Activated naive CD4-positive, alpha-beta T cell treated with anti-CD3 and anti-CD28 coated beads, Interleukin-2, amount 50 U/mL, for 72 hours (primary cell): ENCODE data around the gene TEX10. TPM values are rescaled to one million over a fixed set of nuclear protein-coding genes. Genes with fewer than 3 reads are reported as not detected.
A peak's percentile ranks its signal among the peaks of the same experiment; 100 is the strongest.
"Not testable (repeated sequence)": the region's sequence is repeated elsewhere in the genome, so short reads cannot be mapped to it uniquely, and the experiment has no call there.

Source experiments
- ATAC-seq, 2 donors: fragments of 150-1000 bp; cut with Tn5 transposase; 2 replicates each; pipeline ENCODE4 v1.10.0; 2021; ENCODE audit warnings: mild to moderate bottlenecking in 2 of 2, moderate library complexity in 2 of 2
- DNase-seq, 2 donors: peaks; one replicate each; pipeline ENCODE4 v3.0.0; 2021 to 2022; ENCODE audit warnings: low spot score in 2 of 2
- H3K27ac Mint-ChIP-seq, 2 donors: one replicate each; pipeline ENCODE4 v1.8.0; 2022; ENCODE audit warnings: mild to moderate bottlenecking in 2 of 2, mixed read lengths in 2 of 2
- H3K36me3 Mint-ChIP-seq, 2 donors: one replicate each; pipeline ENCODE4 v1.8.0; 2022; ENCODE audit warnings: mixed read lengths in 2 of 2
- H3K9me3 Mint-ChIP-seq, 2 donors: one replicate each; pipeline ENCODE4 v1.8.0; 2022; ENCODE audit warnings: mixed read lengths in 2 of 2
- total RNA-seq, 2 donors: library from RNA; stranded (reverse); gene quantifications; one replicate each; pipeline ENCODE4 v1.2.3, GENCODE V29; 2022

Gene TEX10
- total RNA-seq: 10 to 100 TPM; 20.1 to 24.5 TPM

DNA sequence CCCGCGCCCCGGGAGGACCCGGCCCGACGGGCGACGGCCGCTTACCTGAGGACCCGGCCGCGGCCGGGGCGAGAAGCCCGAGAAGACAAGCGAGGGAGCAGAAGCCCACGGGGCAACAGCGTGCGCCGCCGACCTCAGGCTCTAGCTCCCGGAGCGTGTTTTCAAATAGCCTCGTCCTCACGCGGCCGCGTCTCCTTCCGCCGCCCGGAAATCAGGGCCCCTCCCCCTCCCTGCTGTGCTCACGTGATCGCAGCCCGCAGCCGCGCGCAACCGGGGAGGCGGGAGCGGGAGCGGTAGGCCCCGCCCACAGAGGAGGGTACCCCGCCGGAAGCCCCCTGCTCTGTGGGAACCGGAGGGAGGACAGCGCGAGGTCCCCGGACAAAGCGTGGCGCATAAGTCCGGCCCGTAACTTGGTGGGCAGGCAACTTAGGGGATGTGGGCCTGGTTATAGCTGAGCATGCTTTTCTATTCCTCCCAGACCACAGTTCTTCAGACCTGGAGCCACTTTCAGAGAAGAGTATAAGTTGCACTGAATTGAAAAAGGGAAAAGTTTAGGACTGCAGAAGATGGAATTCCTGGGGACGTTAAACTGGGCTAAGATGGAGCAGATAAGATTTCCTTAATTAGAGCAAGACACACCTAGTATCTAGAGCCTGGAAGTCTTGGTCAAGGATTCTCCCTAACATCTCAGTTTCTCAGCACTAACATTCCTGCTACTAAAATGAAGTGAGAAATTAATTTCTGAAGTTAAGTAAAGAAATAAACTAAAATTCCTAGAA lies at the start of gene TEX10:
Gene TEX10 (minus strand): TSS at position 216 of the 779 bp plus-strand sequence. CDS start 3,579 bp downstream, outside the sequence.
- peak within 1 kb of the TSS; percentile 94 to 95 for H3K27ac Mint-ChIP-seq
- peaks cover 26 to 44% of the 10 kb centered on the region in 2 donors for H3K36me3 Mint-ChIP-seq
- H3K9me3 Mint-ChIP-seq: peaks cover 4 to 12% of the 10 kb centered on the region in 2 donors
- DNase-seq: peak; percentile 89 to 90
- ATAC-seq: peak; percentile 92 to 96

DNA sequence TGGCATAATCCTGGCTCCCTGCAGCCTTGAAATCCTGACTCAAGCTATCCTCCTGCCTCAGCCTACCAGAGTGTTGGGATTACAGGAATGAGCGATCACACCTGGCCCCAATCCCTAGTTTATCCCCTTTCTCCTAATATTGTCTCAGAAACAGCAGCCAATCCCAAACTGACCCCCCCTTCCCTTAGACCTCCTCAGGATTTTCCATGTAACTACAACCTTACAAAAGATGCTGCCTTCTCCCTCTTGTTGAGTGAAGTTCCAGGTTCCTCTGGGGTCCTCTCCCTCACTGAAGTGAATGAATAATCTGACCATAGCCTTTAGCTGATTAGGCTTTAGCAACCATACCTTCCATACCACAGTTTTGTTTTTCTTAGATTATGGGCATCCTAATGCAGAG lies 48.3 kb upstream of the TEX10 start:
- H3K36me3 Mint-ChIP-seq: no peaks in the 10 kb centered on the region

DNA sequence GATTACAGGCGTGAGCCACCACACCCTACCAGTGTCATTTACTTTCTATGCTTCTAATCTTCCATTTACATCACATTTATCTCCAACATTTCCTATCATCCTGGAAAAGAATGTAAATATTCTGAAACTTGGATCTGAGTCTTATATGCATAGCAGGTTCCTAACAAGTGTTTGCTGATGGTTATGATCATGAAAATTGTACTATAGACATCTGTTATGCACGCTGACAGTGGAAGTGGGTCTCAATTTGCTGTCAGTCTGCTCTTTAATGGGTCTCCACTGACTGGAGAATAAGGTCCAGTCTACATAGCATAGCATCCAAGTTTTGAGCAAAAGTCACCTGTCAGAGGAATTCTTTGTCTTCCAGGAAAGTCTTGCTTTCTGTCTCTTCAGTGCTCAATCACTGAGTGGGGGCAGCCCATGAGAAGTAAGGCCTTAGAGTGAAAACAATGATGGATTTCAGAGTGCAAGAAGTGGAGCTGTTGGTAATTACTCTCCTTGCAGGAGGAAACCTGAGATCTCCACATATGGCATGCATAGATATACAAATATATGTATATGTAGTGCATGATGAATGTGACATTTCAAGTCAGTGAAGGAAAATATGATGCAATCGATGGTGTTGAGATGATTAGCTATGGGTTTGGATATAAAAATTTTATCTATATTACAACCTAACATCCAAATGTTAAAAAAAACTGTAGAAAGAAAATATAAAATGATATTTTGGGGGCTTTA lies 45.0 kb upstream of the TEX10 start:
- Mint-ChIP-seq H3K27ac (no peak overlapping the region), H3K9me3 (no peaks in the 10 kb centered on the region), H3K36me3 (no peaks in the 10 kb centered on the region)
- no peak for ATAC-seq
- no peak for DNase-seq

More for the DNA sequence above, 48.3 kb upstream of the TEX10 start:
- no peak for ATAC-seq
- no peaks in the 10 kb centered on the region for H3K9me3 Mint-ChIP-seq
- DNase-seq: no peak
- no peak overlapping the region for H3K27ac Mint-ChIP-seq

DNA sequence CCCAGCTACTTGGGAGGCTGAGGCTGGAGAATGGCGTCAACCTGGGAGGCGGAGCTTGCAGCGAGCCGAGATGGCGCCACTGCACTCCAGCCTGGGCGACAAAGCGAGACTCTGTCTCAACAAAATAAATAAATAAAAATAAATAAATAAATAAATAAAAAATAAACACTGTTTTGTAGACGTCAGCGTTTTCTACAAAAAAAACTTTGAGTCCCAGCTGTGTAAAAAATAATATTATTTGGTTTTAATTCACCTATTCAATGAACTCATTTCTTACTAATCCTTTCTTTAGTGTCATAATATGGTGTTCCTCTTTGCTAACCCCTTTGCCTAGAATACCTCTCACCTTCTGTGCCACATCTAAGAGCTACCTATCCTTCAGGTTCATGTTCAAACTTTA lies 44.0 kb upstream of the TEX10 start:
- ATAC-seq (no peak), DNase-seq (no peak)
- Mint-ChIP-seq H3K36me3 (no peaks in the 10 kb centered on the region), H3K27ac (no peak overlapping the region), H3K9me3 (no peaks in the 10 kb centered on the region)

DNA sequence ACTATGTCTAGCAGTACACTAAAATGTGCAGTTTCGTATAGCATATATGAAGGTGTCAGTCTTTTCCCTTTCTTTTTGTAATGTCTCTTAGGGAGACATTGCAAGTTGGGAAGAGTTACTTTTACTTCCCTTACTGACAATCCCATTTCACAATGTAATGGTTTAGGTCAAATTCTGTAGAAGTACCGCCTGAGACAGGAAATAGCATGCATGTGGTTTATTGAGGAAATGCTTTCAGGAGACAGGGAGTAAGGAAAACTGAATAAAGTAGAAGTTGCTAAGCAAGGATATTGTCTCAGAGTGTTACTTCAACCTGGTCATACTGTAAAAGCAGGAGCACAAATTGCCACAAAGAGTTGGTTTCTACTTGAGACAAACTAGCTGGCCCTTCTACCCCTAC lies 42.1 kb upstream of the TEX10 start:
- ATAC-seq: no peak
- DNase-seq: no peak
- Mint-ChIP-seq H3K9me3 (no peaks in the 10 kb centered on the region), H3K27ac (no peak overlapping the region), H3K36me3 (no peaks in the 10 kb centered on the region)

DNA sequence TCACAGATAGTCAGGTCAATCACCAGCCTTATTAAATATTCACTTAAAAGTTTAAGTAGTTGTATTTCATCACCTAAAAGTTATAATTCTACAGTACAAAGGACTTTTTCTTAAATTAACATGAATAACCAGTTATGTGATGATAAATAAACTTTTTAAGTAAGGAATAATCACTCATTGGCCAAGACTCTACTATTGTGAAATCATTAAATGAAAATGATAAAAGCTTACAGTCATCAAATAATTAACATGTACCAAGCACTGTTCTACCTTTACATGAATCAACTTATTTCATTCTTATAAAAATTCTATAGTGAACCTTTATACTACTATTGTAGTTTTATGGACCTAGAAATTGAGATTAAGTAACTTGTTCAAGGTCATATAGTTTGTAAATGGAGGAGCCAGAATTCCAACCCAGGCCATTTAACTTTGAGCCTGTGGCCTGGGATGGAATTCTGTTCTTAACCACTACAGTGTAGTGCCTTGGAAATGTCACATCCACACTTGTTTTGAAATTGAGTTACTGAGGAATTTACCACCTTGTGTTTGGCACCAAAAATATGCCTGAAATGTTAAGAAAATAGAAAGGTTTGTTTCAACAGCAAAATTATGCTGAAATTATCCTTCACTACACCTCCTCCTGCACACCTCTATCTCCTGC lies 41.4 kb upstream of the TEX10 start:
- H3K27ac Mint-ChIP-seq: no peak overlapping the region
- ATAC-seq: no peak

DNA sequence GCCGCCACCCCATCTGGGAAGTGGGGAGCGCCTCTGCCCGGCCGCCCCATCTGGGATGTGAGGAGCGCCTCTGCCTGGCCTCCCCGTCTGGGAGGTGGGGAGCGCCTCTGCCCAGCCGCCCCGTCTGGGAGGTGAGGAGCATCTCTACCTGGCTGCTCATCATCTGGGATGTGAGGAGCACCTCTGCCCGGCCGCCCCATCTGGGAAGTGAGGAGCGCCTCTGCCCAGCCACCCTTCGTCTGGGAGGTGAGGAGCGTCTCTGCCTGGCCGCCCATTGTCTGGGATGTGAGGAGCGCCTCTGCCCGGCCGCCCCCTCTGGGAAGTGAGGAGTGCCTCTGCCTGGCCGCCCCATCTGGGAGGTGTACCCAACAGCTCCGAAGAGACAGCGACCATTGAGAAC lies 40.2 kb upstream of the TEX10 start:
- H3K36me3 Mint-ChIP-seq, DNase-seq, H3K9me3 Mint-ChIP-seq, H3K27ac Mint-ChIP-seq, ATAC-seq: not testable (repeated sequence)

More for the DNA sequence above, 41.4 kb upstream of the TEX10 start:
- no peaks in the 10 kb centered on the region for H3K9me3 Mint-ChIP-seq
- DNase-seq: no peak
- H3K36me3 Mint-ChIP-seq: no peaks in the 10 kb centered on the region

DNA sequence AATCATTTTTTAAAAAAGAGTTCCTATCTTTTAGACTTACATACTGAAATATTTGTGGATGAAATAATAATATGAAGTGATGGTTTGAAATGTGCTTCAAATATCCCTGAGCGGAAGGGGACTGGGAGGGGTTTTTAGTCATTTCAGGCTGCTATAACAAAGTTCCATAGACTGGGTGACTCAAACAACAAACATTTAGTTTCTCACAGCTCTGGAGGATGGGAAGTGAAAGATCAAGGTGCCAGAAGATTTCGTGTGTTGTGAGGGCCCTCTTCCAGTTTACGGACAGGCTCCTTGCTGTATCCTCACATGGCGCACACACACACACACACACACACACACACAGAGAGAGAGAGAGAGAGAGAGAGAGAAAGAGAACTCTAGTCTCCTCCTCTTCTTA lies 27.1 kb upstream of the TEX10 start:
- H3K36me3 Mint-ChIP-seq: peaks cover 0 to 7% of the 10 kb centered on the region in 2 donors
- no peak for DNase-seq
- H3K27ac Mint-ChIP-seq: no peak overlapping the region
- H3K9me3 Mint-ChIP-seq: peaks cover 0 to 5% of the 10 kb centered on the region in 2 donors
- ATAC-seq: no peak

DNA sequence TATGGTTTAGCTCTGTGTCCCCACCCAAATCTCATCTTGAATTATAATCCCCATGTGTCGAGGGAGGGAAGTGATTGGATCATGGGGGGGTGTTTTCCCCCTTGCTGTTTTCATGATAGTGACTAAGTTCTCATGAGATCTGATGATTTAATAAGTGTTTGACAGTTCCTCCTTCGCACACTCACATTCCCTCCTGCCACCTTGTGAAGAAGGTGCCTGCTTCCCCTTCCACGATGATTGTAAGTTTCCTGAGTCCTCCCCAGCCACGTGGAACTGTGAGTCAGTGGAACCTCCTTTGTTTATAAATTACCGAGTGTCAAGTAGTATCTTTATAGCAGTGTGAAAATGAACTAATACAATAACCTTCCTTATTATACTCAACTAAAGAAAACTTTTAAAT lies 24.3 kb upstream of the TEX10 start:
- no peaks in the 10 kb centered on the region for H3K36me3 Mint-ChIP-seq
- peak overlapping the region in 1 of 2 donors; percentile 55 for H3K27ac Mint-ChIP-seq
- ATAC-seq (no peak), DNase-seq (no peak)
- no peaks in the 10 kb centered on the region for H3K9me3 Mint-ChIP-seq

DNA sequence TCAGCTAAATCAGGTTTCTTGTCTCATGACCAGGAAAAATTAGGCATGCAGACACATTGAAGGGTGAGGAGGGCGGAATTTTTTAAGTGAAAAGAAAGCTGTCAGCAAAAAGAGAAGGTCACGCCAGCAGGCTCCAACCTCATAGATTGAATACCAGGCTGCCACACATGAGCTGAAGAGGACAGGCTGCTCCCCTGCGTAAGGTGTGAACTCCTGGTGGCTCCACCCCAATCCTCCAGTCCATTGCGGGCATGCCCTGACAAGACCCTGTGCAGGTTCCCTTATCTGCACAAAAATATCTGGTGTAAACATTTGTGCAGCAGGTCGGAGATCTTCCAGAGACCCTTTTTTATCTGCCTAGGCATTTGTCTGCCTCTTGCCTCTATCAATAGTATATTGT lies 22.9 kb upstream of the TEX10 start:
- ATAC-seq: no peak
- DNase-seq: no peak
- no peaks in the 10 kb centered on the region for H3K9me3 Mint-ChIP-seq
- H3K27ac Mint-ChIP-seq: peak overlapping the region; percentile 56 to 60
- no peaks in the 10 kb centered on the region for H3K36me3 Mint-ChIP-seq

DNA sequence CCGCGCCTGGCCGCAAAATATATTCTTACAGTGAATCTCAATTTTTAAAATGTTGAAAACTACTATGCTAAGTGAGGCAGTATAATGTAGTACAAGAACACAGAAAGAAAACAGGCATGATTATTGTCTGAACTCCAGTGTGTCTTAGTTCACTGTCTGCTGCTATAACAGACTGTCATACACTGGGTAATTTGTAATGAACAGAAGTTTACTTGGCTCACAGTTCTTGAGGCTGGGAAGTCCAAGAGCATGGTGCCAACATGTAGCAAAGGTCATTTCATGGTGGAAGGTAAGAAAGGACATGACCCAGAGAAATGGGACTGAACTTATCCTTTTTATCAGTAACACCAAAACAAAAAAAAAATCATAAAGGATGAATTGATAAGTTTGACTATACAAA lies 19.9 kb upstream of the TEX10 start:
- H3K27ac Mint-ChIP-seq: no peak overlapping the region
- H3K9me3 Mint-ChIP-seq: peaks cover 4 to 7% of the 10 kb centered on the region in 2 donors
- H3K36me3 Mint-ChIP-seq: peaks cover 9 to 15% of the 10 kb centered on the region in 2 donors
- DNase-seq: no peak
- ATAC-seq: no peak

DNA sequence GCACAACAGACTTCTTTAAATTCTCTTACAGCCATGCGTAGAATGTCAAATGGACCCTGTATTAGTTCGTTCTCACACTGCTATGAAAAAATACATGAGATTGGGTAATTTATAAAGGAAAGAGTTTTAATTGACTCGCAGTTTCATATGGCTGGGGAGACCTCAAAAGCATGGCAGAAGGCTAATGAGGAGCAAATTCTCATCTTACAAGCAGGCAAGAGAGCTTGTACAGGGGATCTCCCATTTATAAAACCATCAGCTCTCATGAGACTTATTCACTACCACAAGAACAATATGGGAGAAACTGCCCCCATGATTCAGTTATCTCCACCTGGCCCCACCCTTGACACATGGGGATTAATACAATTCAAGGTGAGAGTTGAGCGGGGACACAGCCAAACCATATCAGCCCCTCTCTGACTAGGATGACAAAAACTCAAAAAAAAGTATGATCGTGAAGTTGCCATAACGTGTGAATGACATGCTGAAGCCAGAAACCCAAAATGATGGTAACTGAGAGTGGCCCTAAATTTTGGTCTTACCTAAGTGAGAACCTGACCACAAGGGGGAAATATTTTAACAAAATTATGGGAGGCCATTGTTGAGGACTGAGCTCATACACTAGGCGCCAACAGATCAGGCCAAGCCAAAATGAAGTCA lies 17.5 kb upstream of the TEX10 start:
- Mint-ChIP-seq H3K9me3 (peaks cover 4 to 7% of the 10 kb centered on the region in 2 donors), H3K27ac (no peak overlapping the region), H3K36me3 (peaks cover 9 to 15% of the 10 kb centered on the region in 2 donors)
- DNase-seq (no peak), ATAC-seq (no peak)

DNA sequence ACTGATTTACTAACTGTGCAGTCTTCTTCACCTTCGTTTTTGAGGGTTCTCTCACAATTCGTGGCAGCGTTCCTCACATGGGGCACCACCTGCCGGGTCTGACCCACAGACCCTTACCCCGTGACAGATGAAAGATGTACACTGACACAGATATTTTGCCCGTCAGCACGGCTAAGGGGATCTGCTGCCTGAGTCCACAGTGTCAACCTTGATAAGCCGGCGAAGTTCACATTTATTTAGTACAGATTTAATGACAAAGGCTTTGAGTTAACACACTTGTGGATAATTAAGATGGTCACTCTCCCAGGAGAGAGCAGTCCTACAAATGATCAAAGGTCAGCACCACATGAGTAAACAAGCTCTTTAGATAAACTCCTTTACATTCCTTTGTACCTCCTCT lies 15.9 kb upstream of the TEX10 start:
- no peak for DNase-seq
- no peak for ATAC-seq
- peaks cover 4 to 7% of the 10 kb centered on the region in 2 donors for H3K9me3 Mint-ChIP-seq
- no peak overlapping the region for H3K27ac Mint-ChIP-seq
- H3K36me3 Mint-ChIP-seq: peaks cover 9 to 15% of the 10 kb centered on the region in 2 donors

DNA sequence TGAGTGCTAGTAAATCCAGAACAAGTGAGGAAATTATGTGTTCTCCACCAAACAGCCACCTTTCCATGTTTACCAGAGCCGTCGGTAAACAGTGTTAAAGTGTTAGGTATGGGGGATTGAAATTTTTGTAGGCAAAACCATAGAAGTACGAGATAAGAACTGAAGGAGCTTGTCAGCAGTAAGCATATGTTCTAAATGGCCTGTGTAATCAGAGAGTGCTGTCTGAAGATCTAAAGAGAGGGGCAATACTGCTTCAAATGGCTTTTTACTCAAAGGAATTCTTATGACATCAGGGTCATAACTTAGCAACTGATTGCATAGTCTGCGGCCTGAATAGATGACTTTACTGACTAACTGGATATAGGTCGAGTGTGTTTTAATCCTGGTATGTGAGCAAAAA lies 13.4 kb upstream of the TEX10 start:
- Mint-ChIP-seq H3K27ac (no peak overlapping the region), H3K36me3 (peaks cover 9 to 15% of the 10 kb centered on the region in 2 donors), H3K9me3 (peaks cover 4 to 7% of the 10 kb centered on the region in 2 donors)
- DNase-seq (no peak), ATAC-seq (no peak)

DNA sequence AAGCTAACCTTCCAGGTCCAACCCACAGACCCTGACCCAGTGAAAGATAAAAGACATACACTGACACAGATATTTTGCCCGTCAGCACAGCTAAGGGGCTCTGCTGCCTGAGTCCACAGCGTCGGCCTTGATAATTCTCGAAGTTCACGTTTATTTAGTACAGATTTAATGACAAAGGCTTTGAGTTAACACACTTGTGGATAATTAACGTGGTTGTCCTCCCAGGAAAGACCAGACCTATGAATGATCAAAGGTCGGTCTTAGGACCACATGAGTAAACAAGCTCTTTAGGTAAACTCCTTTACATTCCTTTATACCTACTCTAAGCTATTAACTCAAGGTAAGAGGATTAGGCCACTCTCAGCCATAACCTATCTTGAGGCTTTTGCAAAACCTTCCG lies 11.3 kb upstream of the TEX10 start:
- H3K36me3 Mint-ChIP-seq: peaks cover 6 to 12% of the 10 kb centered on the region in 2 donors
- no peak overlapping the region for H3K27ac Mint-ChIP-seq
- DNase-seq (no peak), ATAC-seq (no peak)
- peaks cover 4 to 11% of the 10 kb centered on the region in 2 donors for H3K9me3 Mint-ChIP-seq

DNA sequence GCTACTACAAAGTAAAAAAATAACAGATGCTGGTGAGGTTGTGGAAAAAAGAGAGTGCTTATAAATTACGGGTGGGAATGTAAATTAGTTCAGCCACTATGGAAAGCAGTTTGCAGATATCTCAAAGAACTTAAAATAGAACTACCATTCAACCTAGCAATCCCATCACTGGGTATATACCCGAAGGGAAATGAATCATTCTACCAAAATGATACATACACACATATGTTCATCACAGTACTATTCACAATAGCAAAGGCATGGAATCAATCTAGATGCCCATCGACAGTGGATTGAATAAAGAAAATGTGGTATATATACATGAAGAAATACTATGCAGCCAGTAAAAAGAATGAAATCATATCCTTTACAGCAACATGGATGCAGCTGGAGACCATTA lies 6.3 kb upstream of the TEX10 start:
- ATAC-seq: peak in 1 of 2 donors; percentile 61
- DNase-seq: no peak
- no peak overlapping the region for H3K27ac Mint-ChIP-seq
- H3K9me3 Mint-ChIP-seq: peaks cover 3 to 15% of the 10 kb centered on the region in 2 donors
- H3K36me3 Mint-ChIP-seq: peaks cover 6 to 10% of the 10 kb centered on the region in 2 donors

DNA sequence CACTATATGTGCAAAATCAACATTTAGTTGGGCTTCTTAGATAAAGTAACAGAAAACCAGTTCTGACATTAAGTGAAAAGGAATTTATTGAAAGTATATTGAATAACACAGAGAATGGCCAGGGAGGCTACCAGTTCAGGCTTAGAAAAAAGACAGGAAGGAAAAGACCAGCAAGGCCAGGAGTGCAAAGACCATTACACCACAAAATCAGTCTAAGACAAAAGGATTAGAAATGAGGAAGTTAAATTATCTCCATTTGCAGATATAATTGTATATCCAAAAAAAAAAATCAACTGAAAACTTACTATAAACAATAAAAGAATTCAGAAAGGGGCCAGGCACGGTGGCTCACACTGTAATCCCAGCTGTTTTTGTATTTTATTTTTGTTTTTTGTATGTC lies 4.8 kb upstream of the TEX10 start:
- Mint-ChIP-seq H3K27ac (no peak overlapping the region), H3K9me3 (peaks cover 4 to 17% of the 10 kb centered on the region in 2 donors), H3K36me3 (peaks cover 17 to 23% of the 10 kb centered on the region in 2 donors)
- ATAC-seq (no peak), DNase-seq (no peak)
